ENCODE data around the gene VPS51. TPM values are rescaled to one million over a fixed set of nuclear protein-coding genes. Genes with fewer than 3 reads are reported as not detected.

The VPS51 gene
- polyA plus RNA-seq, 3 donors: 37.2 to 77.3 (median 39.4) TPM

DNA sequence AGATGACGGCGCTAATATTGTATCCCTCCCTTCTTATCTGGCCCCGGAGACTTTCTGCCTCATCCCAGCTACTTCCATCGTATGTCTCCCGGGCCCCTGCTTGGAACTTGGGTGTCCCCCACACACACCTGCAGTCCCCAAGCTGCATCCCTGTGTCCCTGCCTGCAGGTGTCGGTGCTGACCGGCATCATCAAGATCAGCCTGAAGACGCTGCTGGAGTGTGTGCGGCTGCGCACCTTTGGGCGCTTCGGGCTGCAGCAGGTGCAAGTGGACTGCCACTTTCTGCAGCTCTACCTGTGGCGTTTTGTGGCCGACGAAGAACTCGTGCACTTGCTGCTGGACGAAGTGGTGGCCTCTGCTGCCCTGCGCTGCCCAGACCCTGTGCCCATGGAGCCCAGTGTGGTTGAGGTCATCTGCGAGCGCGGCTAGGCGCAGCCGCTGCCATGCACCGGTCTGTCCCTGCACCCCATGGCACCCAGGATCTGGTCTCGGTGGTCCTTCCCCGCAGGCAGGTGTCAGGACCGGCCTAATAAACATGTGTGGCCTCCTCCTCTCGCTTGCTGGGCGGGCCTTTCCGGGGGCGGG is 15.2 kb downstream of the VPS51 start:
- peaks cover 13 to 22% (median 15%) of the 10 kb centered on the region in 3 donors for H3K27me3 Mint-ChIP-seq (ENCODE audit: low read depth in 3 of 3)
- H3K4me2 ChIP-seq (replicated peaks; ENCODE audit: extremely low read depth, low read length, poor library complexity, severe bottlenecking): peak overlapping the region; percentile 95
- H4K20me1 ChIP-seq (ENCODE audit: insufficient read depth, low read length): peaks cover 24% of the 10 kb centered on the region
- H3K27ac ChIP-seq (ENCODE audit: low read depth in 1 of 2, low read length in 2 of 2): no peak overlapping the region
- H3K36me3 ChIP-seq (replicated peaks in 1 of 2; ENCODE audit: control insufficient read depth in 1 of 2, insufficient read depth in 2 of 2, low read length in 2 of 2): peaks cover 21 to 34% of the 10 kb centered on the region in 2 donors
- peak overlapping the region; percentile 80 to 91 for H3K4me3 Mint-ChIP-seq
- H3K36me3 Mint-ChIP-seq: peaks cover 28 to 36% of the 10 kb centered on the region in 2 donors
- peaks cover 29 to 37% of the 10 kb centered on the region in 2 donors for H3K4me1 ChIP-seq (ENCODE audit: control insufficient read depth in 1 of 2, insufficient read depth in 2 of 2, low read length in 2 of 2)
- peak overlapping the region in 3 of 7 donors; percentile 23 to 75 (median 25) for H3K27ac Mint-ChIP-seq
- 70% methylated on average over 31 of the region's 31 CpGs for WGBS (ENCODE audit: insufficient coverage)
- H3K79me2 ChIP-seq (ENCODE audit: insufficient read depth, low read length): peaks cover 5% of the 10 kb centered on the region
- H3K4me3 ChIP-seq (replicated peaks in 1 of 3; ENCODE audit: low read depth in 2 of 3, low read length in 3 of 3): peak overlapping the region in 1 of 3 experiments; percentile 81
- TF ChIP-seq, protein P1, sequence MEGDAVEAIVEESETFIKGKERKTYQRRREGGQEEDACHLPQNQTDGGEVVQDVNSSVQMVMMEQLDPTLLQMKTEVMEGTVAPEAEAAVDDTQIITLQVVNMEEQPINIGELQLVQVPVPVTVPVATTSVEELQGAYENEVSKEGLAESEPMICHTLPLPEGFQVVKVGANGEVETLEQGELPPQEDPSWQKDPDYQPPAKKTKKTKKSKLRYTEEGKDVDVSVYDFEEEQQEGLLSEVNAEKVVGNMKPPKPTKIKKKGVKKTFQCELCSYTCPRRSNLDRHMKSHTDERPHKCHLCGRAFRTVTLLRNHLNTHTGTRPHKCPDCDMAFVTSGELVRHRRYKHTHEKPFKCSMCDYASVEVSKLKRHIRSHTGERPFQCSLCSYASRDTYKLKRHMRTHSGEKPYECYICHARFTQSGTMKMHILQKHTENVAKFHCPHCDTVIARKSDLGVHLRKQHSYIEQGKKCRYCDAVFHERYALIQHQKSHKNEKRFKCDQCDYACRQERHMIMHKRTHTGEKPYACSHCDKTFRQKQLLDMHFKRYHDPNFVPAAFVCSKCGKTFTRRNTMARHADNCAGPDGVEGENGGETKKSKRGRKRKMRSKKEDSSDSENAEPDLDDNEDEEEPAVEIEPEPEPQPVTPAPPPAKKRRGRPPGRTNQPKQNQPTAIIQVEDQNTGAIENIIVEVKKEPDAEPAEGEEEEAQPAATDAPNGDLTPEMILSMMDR (IDR thresholded peaks at IDR 0.05): no peak
- H3K9me3 ChIP-seq (replicated peaks in 1 of 2; ENCODE audit: control insufficient read depth in 1 of 2, insufficient read depth in 1 of 2, low read length in 2 of 2): no peaks in the 10 kb centered on the region
- H3K27me3 ChIP-seq (ENCODE audit: control insufficient read depth in 2 of 2, insufficient read depth in 2 of 2, low read length in 2 of 2): peaks cover 0 to 15% of the 10 kb centered on the region in 2 donors
- H2AFZ ChIP-seq (ENCODE audit: insufficient read depth, low read depth, low read length, poor library complexity, severe bottlenecking): peak overlapping the region; percentile 70
- DNase-seq: no peak
- no peak overlapping the region for H3K9ac ChIP-seq (ENCODE audit: insufficient read depth, low read length, poor library complexity, severe bottlenecking)
- H3K4me1 Mint-ChIP-seq: peaks cover 37% of the 10 kb centered on the region
- intact Hi-C loops (cut with micrococcal nuclease): loop anchor here in 1 of 2 donors (5.0 kb wide), 2 partner anchors 71 to 99 kb away; partner anchors contain the start of genes ARL2 and CAPN1
- peaks cover 0 to 6% (median 0%) of the 10 kb centered on the region in 7 donors for H3K9me3 Mint-ChIP-seq

DNA sequence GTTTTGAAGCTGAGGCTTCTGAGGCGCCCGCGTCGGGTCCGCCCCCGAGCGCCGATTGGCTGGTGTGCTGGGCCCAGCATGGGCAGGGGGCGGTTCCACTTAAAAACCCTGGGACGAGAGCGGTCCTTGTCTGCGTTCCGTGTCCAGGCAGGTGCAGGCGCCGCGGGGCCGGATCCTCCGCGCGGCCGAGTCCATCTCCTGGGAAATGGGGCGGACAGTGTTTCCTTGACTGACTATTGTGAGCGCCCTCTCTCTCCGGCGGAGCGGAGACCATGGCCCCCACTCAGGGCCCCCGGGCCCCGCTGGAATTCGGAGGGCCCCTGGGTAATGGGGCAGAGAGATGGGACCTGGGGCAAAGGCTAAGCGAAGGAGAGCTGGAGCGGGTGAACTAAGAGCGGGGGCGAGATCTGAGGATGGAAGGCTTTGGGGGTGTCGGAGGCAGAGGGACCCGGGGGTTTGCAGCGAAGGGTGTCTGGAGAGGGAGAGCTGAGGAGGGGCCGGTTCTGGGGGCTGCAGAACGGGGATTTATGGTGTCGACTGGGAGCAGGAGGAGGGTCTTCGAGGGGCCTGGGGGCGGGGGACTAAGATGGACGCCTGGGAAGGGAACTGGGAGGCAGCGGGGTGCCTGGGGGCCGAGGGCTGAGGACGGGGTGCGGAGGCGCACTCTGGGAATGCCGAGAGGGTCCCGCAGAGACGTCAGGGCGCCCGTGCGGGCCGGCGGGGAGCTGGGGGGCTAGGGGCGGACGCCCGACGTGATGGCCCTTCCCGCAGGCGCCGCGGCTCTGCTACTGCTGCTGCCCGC is 15.9 kb downstream of the VPS51 start, which contains the start of gene TM7SF2:
Gene TM7SF2, plus strand, starts transcription at position 129 of the 802 bp plus-strand sequence. Its CDS starts 144 bp downstream, at position 273.
- Histone ChIP-seq H3K9me3 (replicated peaks in 1 of 2; ENCODE audit: control insufficient read depth in 1 of 2, insufficient read depth in 1 of 2, low read length in 2 of 2) (no peaks in the 10 kb centered on the region), H2AFZ (ENCODE audit: insufficient read depth, low read depth, low read length, poor library complexity, severe bottlenecking) (peak within 1 kb of the TSS; percentile 70), H3K4me1 (ENCODE audit: control insufficient read depth in 1 of 2, insufficient read depth in 2 of 2, low read length in 2 of 2) (peaks cover 36 to 44% of the 10 kb centered on the region in 2 donors), H3K4me2 (replicated peaks; ENCODE audit: extremely low read depth, low read length, poor library complexity, severe bottlenecking) (peak within 1 kb of the TSS; percentile 95), H3K27ac (ENCODE audit: low read depth in 1 of 2, low read length in 2 of 2) (peak within 1 kb of the TSS in 1 of 2 donors; percentile 12), H3K27me3 (ENCODE audit: control insufficient read depth in 2 of 2, insufficient read depth in 2 of 2, low read length in 2 of 2) (peaks cover 0 to 15% of the 10 kb centered on the region in 2 donors), H4K20me1 (ENCODE audit: insufficient read depth, low read length) (peaks cover 31% of the 10 kb centered on the region), H3K9ac (ENCODE audit: insufficient read depth, low read length, poor library complexity, severe bottlenecking) (peak within 1 kb of the TSS; percentile 54), H3K79me2 (ENCODE audit: insufficient read depth, low read length) (peaks cover 12% of the 10 kb centered on the region), H3K4me3 (replicated peaks in 1 of 3; ENCODE audit: low read depth in 2 of 3, low read length in 3 of 3) (peak within 1 kb of the TSS; percentile 31 to 81 (median 40)), H3K36me3 (replicated peaks in 1 of 2; ENCODE audit: control insufficient read depth in 1 of 2, insufficient read depth in 2 of 2, low read length in 2 of 2) (peaks cover 21 to 29% of the 10 kb centered on the region in 2 donors)
- intact Hi-C loops (cut with micrococcal nuclease): loop anchor here in 1 of 2 donors (5.0 kb wide), 2 partner anchors 70 to 100 kb away; partner anchors contain the start of genes ARL2 and CAPN1
- Mint-ChIP-seq H3K4me3 (peak within 1 kb of the TSS; percentile 80 to 91), H3K27me3 (ENCODE audit: low read depth in 3 of 3) (peaks cover 13 to 22% (median 15%) of the 10 kb centered on the region in 3 donors), H3K4me1 (peaks cover 43% of the 10 kb centered on the region), H3K36me3 (peaks cover 25 to 32% of the 10 kb centered on the region in 2 donors), H3K27ac (peak within 1 kb of the TSS in 6 of 7 donors; percentile 19 to 82 (median 71)), H3K9me3 (peaks cover 0 to 6% (median 0%) of the 10 kb centered on the region in 7 donors)
- WGBS (ENCODE audit: insufficient coverage): under 1% methylated on average over 58 of the region's 64 CpGs
- TF ChIP-seq, protein P1 (IDR thresholded peaks at IDR 0.05): no peak
- peak; percentile 84 to 90 (median 86) for DNase-seq
